Liver (tissue), 3 donors: Measurements from ENCODE around the gene HPS5.

Experiments
- CTCF ChIP-seq: fragments of 150-350 bp; IDR thresholded peaks from 2 replicates; pipeline ENCODE4 v1.5.1; 2017; ENCODE audit warnings: improper control_type of control experiment, low read depth, low read length; ENCODE audit not compliant: missing input control
- JUND ChIP-seq, 2 donors: IDR thresholded peaks; 2 replicates each; pipeline ENCODE4 v1.6.1; 2016; ENCODE audit warnings: antibody characterized with exemption in 2 of 2
- TF ChIP-seq, protein P1 (sequence below): IDR thresholded peaks from 2 replicates; pipeline ENCODE4 v1.6.1; 2016; ENCODE audit warnings: antibody characterized with exemption, mild to moderate bottlenecking
- donor health status: healthy.
- donor health status: healthy.

DNA sequence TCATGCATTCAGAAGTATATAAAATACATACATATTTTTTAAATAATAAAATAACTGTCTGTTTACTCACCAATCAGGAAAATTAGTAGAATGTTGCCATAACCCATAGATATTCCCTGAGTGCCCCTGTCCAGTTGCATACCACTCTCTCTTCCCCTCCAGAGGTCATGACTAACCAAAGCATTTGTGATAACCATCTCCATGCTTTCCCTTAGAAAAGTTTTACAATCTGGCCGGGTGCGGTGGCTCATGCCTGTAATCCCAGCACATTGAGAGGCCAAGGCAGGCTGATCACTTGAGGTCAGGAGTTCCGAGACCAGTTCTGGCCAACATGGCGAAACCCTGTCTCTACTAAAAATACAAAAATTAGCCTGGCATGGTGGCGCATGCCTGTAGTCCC, 39.2 kb upstream of the HPS5 start:
- no peak for TF ChIP-seq CTCF
- TF ChIP-seq JUND (IDR thresholded peaks at IDR 0.05) = no peak
- TF ChIP-seq, protein P1, sequence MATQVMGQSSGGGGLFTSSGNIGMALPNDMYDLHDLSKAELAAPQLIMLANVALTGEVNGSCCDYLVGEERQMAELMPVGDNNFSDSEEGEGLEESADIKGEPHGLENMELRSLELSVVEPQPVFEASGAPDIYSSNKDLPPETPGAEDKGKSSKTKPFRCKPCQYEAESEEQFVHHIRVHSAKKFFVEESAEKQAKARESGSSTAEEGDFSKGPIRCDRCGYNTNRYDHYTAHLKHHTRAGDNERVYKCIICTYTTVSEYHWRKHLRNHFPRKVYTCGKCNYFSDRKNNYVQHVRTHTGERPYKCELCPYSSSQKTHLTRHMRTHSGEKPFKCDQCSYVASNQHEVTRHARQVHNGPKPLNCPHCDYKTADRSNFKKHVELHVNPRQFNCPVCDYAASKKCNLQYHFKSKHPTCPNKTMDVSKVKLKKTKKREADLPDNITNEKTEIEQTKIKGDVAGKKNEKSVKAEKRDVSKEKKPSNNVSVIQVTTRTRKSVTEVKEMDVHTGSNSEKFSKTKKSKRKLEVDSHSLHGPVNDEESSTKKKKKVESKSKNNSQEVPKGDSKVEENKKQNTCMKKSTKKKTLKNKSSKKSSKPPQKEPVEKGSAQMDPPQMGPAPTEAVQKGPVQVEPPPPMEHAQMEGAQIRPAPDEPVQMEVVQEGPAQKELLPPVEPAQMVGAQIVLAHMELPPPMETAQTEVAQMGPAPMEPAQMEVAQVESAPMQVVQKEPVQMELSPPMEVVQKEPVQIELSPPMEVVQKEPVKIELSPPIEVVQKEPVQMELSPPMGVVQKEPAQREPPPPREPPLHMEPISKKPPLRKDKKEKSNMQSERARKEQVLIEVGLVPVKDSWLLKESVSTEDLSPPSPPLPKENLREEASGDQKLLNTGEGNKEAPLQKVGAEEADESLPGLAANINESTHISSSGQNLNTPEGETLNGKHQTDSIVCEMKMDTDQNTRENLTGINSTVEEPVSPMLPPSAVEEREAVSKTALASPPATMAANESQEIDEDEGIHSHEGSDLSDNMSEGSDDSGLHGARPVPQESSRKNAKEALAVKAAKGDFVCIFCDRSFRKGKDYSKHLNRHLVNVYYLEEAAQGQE = no peak
